Activated CD4-positive, alpha-beta T cell treated with anti-CD3 and anti-CD28 coated beads, Interleukin-2, amount 10 ng/mL, durations not matched to agents 7 days and 5 days (primary cell): ENCODE data around the gene MAP1LC3B2. TPM values are rescaled to one million over a fixed set of nuclear protein-coding genes. Genes with fewer than 3 reads are reported as not detected.
"Not testable (repeated sequence)": the region's sequence is repeated elsewhere in the genome, so short reads cannot be mapped to it uniquely, and the experiment has no call there.

Source experiments
- CTCF ChIA-PET: fragments of 350-600 bp; sonication (Branson Sonifier 250); formaldehyde crosslinking; loops from one replicate; lab custom pipeline; 2021; ENCODE audit warnings: antibody characterized with exemption; lab: Charles Lee
- POLR2A ChIA-PET: fragments of 350-600 bp; sonication (Branson Sonifier 250); formaldehyde crosslinking; loops from one replicate; lab custom pipeline; 2021; ENCODE audit warnings: antibody characterized with exemption; lab: Charles Lee
- DNase-seq: peaks from one replicate; pipeline ENCODE4 v3.0.0-alpha.2; 2020
- H3K27ac Mint-ChIP-seq: one replicate; pipeline ENCODE4 v1.8.0; 2021; ENCODE audit warnings: mild to moderate bottlenecking, moderate library complexity, mixed read lengths
- H3K27me3 Mint-ChIP-seq: one replicate; pipeline ENCODE4 v1.8.0; 2021; ENCODE audit warnings: mixed read lengths
- H3K36me3 Mint-ChIP-seq: one replicate; pipeline ENCODE4 v1.8.0; 2021; ENCODE audit warnings: low read depth, mixed read lengths
- H3K4me1 Mint-ChIP-seq: one replicate; pipeline ENCODE4 v1.8.0; 2021; ENCODE audit warnings: mixed read lengths
- H3K4me3 Mint-ChIP-seq: one replicate; pipeline ENCODE4 v1.8.0; 2021; ENCODE audit warnings: mild to moderate bottlenecking, moderate library complexity, mixed read lengths
- H3K9me3 Mint-ChIP-seq: one replicate; pipeline ENCODE4 v1.8.0; 2021; ENCODE audit warnings: mixed read lengths
- total RNA-seq, 2 experiments: library from RNA; stranded (reverse); gene quantifications; one replicate each; pipeline ENCODE4 v1.2.3, GENCODE V29; 2021

MAP1LC3B2 gene
- total RNA-seq, 2 experiments from 2014 or later, result 1.0 to 1.5 TPM

DNA sequence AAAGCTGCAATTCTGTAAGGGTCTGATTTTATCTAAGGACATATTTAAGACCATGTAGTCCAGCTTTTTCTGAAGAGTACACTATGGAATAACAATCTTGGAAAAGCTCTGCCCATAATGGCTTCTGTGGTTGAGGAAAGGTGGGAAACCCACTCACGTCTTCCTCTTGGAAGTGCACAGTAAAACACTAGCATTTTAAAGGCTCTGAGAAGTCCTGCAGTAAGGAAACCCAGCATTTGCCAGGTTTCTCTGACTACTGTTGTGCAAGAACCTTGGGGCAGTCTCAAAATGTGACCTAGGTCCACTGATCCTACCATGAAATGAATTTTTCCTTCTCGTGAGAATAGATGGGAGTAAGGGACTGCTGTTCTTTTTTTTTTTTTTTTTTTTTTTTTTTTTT lies 11.9 kb downstream of the MAP1LC3B2 start:
- H3K27ac Mint-ChIP-seq, result no peak overlapping the region
- no peak for DNase-seq
- H3K27me3 Mint-ChIP-seq, result no peaks in the 10 kb centered on the region
- ChIA-PET POLR2A (no interaction called here), CTCF (no interaction called here)
- H3K36me3 Mint-ChIP-seq, result peaks cover 2% of the 10 kb centered on the region
- peaks cover 6% of the 10 kb centered on the region for H3K9me3 Mint-ChIP-seq
- H3K4me3 Mint-ChIP-seq, result no peak overlapping the region
- no peaks in the 10 kb centered on the region for H3K4me1 Mint-ChIP-seq

- peaks cover 3% of the 10 kb centered on the region for H3K9me3 Mint-ChIP-seq
- H3K27me3 Mint-ChIP-seq, result no peaks in the 10 kb centered on the region
- ChIA-PET POLR2A (no interaction called here), CTCF (interaction anchor here (1.0 kb wide), 1 partner anchor 13 kb away, joined by 4 read pairs; no protein-coding TSS in a partner anchor)
- no peak overlapping the region for H3K27ac Mint-ChIP-seq
- no peaks in the 10 kb centered on the region for H3K4me1 Mint-ChIP-seq
- H3K4me3 Mint-ChIP-seq, result no peak overlapping the region
- DNase-seq, result no peak
- H3K36me3 Mint-ChIP-seq, result peaks cover 2% of the 10 kb centered on the region
Observed at GRCh38 chr12:116573776-116574175, 14.6 kb downstream of the MAP1LC3B2 start.

DNA sequence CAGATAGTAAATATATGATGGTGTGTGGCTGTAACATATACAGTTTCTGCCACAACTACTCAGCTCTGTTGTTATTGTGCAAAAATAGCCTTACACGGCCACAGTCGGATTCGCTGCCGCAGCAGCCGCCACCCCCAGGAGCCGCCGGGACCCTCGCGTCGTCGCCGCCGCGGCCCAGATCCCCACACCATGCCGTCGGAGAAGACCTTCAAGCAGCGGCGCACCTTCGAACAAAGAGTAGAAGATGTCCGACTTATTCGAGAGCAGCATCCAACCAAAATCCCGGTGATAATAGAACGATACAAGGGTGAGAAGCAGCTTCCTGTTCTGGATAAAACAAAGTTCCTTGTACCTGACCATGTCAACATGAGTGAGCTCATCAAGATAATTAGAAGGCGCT lies 16.6 kb downstream of the MAP1LC3B2 start:
- H3K4me1 Mint-ChIP-seq, DNase-seq, POLR2A ChIA-PET, H3K9me3 Mint-ChIP-seq, H3K36me3 Mint-ChIP-seq, H3K4me3 Mint-ChIP-seq, H3K27ac Mint-ChIP-seq, H3K27me3 Mint-ChIP-seq: not testable (repeated sequence)
- CTCF ChIA-PET, result interaction anchor here (0.6 kb wide), 1 partner anchor 67 kb away, joined by 3 read pairs; no protein-coding TSS in a partner anchor

DNA sequence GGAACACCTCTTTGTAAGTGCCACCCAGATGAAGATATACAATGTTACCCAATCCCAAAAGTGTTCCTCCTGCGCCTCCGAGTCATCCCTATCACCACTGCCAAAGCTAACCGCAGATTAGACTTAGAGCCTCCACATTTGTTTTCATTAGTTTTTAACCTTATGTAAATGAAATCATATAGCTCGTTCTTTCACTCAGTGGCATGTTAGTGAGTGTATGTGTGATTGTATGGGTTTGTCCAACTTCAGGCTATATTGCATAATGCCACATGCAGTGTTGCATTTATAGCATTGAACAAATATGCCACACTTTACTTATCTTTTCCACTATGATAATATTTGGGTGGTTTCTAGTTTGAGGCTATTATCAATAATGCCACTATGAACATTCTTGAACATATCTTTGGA lies 18.0 kb downstream of the MAP1LC3B2 start:
- ChIA-PET POLR2A (interaction anchor here (0.6 kb wide), 1 partner anchor 207 kb away, joined by 3 read pairs; no protein-coding TSS in a partner anchor), CTCF (interaction anchor here (1.1 kb wide), 1 partner anchor 9 kb away, joined by 3 read pairs; no protein-coding TSS in a partner anchor)
- Mint-ChIP-seq H3K4me3 (no peak overlapping the region), H3K27ac (no peak overlapping the region), H3K4me1 (peaks cover 5% of the 10 kb centered on the region), H3K36me3 (no peaks in the 10 kb centered on the region), H3K9me3 (peaks cover 2% of the 10 kb centered on the region), H3K27me3 (no peaks in the 10 kb centered on the region)
- DNase-seq, result no peak

- H3K4me1 Mint-ChIP-seq, result peaks cover 5% of the 10 kb centered on the region
- H3K27me3 Mint-ChIP-seq, result no peaks in the 10 kb centered on the region
- no peak for DNase-seq
- no peak overlapping the region for H3K4me3 Mint-ChIP-seq
- H3K9me3 Mint-ChIP-seq, result peaks cover 2% of the 10 kb centered on the region
- CTCF ChIA-PET, result interaction anchor here (1.1 kb wide), 1 partner anchor 8 kb away, joined by 3 read pairs; no protein-coding TSS in a partner anchor
- POLR2A ChIA-PET, result interaction anchor here (0.7 kb wide), 1 partner anchor 453 kb away, joined by 4 read pairs; no protein-coding TSS in a partner anchor
- H3K27ac Mint-ChIP-seq, result peak overlapping the region; percentile 17
- no peaks in the 10 kb centered on the region for H3K36me3 Mint-ChIP-seq
Observed at GRCh38 chr12:116578051-116578450, 18.9 kb downstream of the MAP1LC3B2 start.

GRCh38 chr12:116582610-116583009 lies 23.4 kb downstream of the MAP1LC3B2 start:
- ChIA-PET CTCF (no interaction called here), POLR2A (no interaction called here)
- no peak overlapping the region for H3K4me3 Mint-ChIP-seq
- H3K36me3 Mint-ChIP-seq, result no peaks in the 10 kb centered on the region
- H3K27ac Mint-ChIP-seq, result no peak overlapping the region
- peaks cover 9% of the 10 kb centered on the region for H3K9me3 Mint-ChIP-seq
- H3K27me3 Mint-ChIP-seq, result peaks cover 3% of the 10 kb centered on the region
- H3K4me1 Mint-ChIP-seq, result peaks cover 5% of the 10 kb centered on the region
- no peak for DNase-seq

- ChIA-PET CTCF (no interaction called here), POLR2A (no interaction called here)
- Mint-ChIP-seq H3K9me3 (peaks cover 9% of the 10 kb centered on the region), H3K36me3 (no peaks in the 10 kb centered on the region), H3K4me1 (peaks cover 5% of the 10 kb centered on the region), H3K4me3 (no peak overlapping the region), H3K27me3 (peaks cover 3% of the 10 kb centered on the region), H3K27ac (no peak overlapping the region)
- no peak for DNase-seq
Observed at GRCh38 chr12:116583129-116583694, 24.0 kb downstream of the MAP1LC3B2 start.

- Mint-ChIP-seq H3K27ac (no peak overlapping the region), H3K9me3 (peaks cover 7% of the 10 kb centered on the region), H3K4me3 (no peak overlapping the region), H3K27me3 (peaks cover 6% of the 10 kb centered on the region), H3K4me1 (peaks cover 9% of the 10 kb centered on the region), H3K36me3 (no peaks in the 10 kb centered on the region)
- CTCF ChIA-PET, result interaction anchor here (1.0 to 1.1 kb wide), 2 partner anchors 13 to 23 kb away, joined by 4 read pairs; no protein-coding TSS in a partner anchor
- POLR2A ChIA-PET, result no interaction called here
- no peak for DNase-seq
Observed at GRCh38 chr12:116587270-116587669, 28.1 kb downstream of the MAP1LC3B2 start.

GRCh38 chr12:116588390-116589028 lies 29.3 kb downstream of the MAP1LC3B2 start:
- ChIA-PET CTCF (no interaction called here), POLR2A (no interaction called here)
- peaks cover 7% of the 10 kb centered on the region for H3K9me3 Mint-ChIP-seq
- H3K4me3 Mint-ChIP-seq, result no peak overlapping the region
- H3K4me1 Mint-ChIP-seq, result peaks cover 19% of the 10 kb centered on the region
- peaks cover 4% of the 10 kb centered on the region for H3K36me3 Mint-ChIP-seq
- H3K27ac Mint-ChIP-seq, result no peak overlapping the region
- no peak for DNase-seq
- peaks cover 6% of the 10 kb centered on the region for H3K27me3 Mint-ChIP-seq

GRCh38 chr12:116589581-116589980 lies 30.4 kb downstream of the MAP1LC3B2 start:
- ChIA-PET POLR2A (no interaction called here), CTCF (no interaction called here)
- Mint-ChIP-seq H3K27me3 (peaks cover 6% of the 10 kb centered on the region), H3K4me1 (peaks cover 29% of the 10 kb centered on the region), H3K9me3 (peaks cover 8% of the 10 kb centered on the region), H3K36me3 (peaks cover 11% of the 10 kb centered on the region), H3K4me3 (no peak overlapping the region), H3K27ac (no peak overlapping the region)
- DNase-seq, result no peak

- H3K36me3 Mint-ChIP-seq, result peaks cover 14% of the 10 kb centered on the region
- no peak overlapping the region for H3K27ac Mint-ChIP-seq
- peaks cover 4% of the 10 kb centered on the region for H3K9me3 Mint-ChIP-seq
- CTCF ChIA-PET, result interaction anchor here (0.6 kb wide), 1 partner anchor 212 kb away, joined by 3 read pairs; no protein-coding TSS in a partner anchor
- H3K4me1 Mint-ChIP-seq, result peaks cover 39% of the 10 kb centered on the region
- H3K4me3 Mint-ChIP-seq, result no peak overlapping the region
- POLR2A ChIA-PET, result no interaction called here
- no peak for DNase-seq
- peaks cover 6% of the 10 kb centered on the region for H3K27me3 Mint-ChIP-seq
Observed at GRCh38 chr12:116590561-116590960, 31.4 kb downstream of the MAP1LC3B2 start.

DNA sequence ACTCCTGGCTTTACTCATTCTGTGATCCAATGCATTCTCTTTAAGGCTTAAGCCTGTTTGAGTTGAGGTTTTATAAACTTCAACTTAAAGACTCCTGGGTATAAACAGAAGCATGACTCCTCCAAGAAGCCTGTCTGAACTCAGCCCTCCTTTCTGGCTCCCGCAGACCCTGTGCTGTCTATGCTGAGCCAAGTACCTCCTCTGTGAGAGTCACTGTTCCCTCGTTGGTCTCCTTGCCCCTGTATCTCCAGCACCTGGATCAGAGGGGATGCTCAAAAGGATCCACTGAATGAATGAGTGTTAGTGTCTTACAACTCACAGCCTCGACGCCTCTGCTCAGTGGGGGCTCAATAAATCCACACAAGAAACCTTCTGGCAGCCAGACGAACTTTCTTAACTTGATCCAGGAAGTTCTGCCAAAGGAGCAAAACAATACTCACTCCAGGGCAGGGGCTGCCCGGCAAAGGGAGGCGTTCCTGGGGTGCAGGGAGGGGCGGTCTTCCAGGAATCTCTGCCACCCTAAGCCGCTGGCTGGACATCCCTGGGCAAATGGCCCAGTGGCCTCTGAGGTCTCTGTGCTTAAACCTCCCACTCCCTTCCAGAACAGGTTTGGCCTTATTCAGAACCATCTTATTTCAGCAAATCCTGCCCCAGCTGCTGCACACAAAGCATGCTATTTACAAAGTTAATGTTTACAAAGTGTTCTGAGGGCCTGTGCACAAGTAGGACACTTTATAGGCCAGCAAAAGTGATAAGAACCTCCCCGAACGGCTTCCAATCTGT lies 32.9 kb downstream of the MAP1LC3B2 start:
- no peak for DNase-seq
- H3K27ac Mint-ChIP-seq, result peak overlapping the region; percentile 72
- ChIA-PET POLR2A (no interaction called here), CTCF (interaction anchor here (0.6 kb wide), 1 partner anchor 322 kb away, joined by 4 read pairs; no protein-coding TSS in a partner anchor)
- peaks cover 16% of the 10 kb centered on the region for H3K36me3 Mint-ChIP-seq
- H3K9me3 Mint-ChIP-seq, result peaks cover 7% of the 10 kb centered on the region
- peaks cover 45% of the 10 kb centered on the region for H3K4me1 Mint-ChIP-seq
- peaks cover 9% of the 10 kb centered on the region for H3K27me3 Mint-ChIP-seq
- H3K4me3 Mint-ChIP-seq, result no peak overlapping the region
